ENCODE data around the gene SOD1.

DNA sequence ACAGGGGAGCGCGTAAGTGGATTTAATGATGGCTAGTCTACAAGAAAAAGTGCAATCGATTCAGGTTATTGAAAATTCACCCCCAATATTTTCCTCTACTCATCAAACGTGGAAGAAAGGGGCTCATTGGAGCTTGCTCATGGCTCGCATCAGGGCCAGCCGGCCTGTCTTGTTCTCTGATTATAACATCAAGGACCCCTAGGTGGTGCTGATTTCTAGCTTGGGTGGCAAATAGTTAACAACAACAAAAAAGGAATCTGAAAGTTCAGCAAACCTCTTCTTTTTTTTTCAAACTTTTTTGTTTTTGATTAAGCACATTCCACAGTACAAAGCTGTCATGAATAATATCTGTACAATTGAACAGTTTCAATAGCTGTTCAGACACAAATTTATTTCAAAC is 35.8 kb upstream of the SOD1 start:
- TF ChIP-seq, protein P1, sequence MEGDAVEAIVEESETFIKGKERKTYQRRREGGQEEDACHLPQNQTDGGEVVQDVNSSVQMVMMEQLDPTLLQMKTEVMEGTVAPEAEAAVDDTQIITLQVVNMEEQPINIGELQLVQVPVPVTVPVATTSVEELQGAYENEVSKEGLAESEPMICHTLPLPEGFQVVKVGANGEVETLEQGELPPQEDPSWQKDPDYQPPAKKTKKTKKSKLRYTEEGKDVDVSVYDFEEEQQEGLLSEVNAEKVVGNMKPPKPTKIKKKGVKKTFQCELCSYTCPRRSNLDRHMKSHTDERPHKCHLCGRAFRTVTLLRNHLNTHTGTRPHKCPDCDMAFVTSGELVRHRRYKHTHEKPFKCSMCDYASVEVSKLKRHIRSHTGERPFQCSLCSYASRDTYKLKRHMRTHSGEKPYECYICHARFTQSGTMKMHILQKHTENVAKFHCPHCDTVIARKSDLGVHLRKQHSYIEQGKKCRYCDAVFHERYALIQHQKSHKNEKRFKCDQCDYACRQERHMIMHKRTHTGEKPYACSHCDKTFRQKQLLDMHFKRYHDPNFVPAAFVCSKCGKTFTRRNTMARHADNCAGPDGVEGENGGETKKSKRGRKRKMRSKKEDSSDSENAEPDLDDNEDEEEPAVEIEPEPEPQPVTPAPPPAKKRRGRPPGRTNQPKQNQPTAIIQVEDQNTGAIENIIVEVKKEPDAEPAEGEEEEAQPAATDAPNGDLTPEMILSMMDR (IDR thresholded peaks at IDR 0.05): no peak
- TF ChIP-seq EP300 (IDR thresholded peaks at IDR 0.05): no peak
